ENCODE data around the gene SCYGR8.

The SCYGR8 gene

DNA sequence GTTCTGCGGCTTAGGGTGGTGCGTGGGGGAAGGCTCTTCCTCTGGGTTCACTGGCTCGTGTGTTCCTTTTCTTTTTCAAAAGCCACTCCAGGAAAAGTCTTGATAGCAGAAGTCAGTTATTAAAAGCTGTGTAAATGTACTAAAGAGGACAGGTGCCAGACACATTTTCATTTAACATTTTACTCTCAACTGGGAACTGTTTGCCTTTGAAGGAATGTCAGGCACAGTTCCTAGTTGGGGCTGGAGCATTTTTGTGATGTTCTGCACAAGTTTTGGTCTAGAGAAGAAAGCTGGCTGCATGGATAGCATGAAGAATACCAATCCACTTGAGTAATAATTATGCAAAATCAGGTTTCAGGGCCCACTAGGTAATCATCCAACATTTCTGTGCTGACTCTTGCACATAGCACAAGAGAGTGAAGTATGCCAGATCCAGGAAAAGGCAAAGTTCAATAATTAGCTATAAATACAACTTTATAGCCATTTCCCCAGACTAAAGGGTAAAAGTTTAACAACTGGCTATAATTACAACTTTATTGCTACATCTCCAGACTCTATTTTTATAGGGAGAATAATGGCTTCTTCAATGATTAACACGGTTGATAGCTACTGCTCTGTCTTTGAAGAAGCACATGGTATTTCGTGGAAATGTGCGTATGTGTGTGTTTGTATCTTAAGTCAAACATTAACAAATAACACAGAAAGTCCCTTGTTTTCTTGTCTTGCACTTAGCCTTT is 16.2 kb downstream of the SCYGR8 start:
- no peak for DNase-seq (ENCODE audit: low read depth)

DNA sequence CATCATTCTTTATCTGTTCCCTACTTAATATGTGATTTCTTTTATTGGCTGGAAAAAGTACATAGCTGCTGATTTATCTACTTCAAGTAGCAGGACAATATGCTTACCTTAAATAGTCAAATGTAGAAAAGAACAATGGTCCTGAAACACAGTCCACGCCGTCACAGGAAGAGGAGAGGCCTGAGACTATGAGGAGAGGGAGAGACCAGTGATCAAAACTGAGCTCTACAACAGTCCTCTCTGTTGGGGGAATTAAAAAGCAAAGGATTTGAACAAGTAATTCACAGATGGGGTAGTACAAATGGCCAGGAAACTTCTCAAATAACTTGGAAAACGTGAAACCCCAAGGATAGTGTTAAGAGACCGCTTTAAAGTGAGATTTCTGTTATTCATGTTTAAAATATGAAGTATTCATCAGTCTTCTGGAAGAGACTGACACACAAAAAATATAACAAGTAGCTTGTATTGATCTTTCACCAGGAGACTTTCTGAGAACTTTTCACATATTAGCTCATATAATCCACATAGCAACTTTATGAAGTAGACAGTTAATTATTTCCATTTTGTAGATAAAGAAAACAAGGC is 20.2 kb downstream of the SCYGR8 start:
- no peak for DNase-seq (ENCODE audit: low read depth)

DNA sequence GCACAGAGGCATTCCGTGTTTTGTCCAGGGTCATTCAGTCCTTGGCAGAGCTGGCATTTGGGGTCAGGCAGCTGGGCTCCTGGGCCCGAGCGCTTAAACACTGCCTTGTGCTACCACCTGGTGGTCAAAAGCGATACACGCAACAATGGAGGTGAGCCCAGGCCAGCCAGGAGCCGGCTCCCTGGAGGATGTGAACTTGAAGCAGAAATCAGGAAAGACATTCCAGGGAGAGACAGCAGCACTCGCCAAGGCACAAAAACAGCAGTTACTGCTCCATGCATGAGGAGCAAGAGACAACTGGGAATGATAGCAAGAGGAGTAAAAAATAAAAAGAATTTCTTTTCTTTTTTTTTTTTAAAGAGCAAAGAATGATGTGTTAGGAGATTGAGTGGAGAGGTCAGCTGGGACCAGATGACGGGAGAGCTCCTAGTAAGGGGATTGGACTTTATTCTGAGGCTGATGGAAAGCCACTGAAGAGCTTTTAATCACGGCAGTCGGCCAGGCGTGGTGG is 20.7 kb downstream of the SCYGR8 start:
- peak; percentile 38 for DNase-seq (ENCODE audit: low read depth)

DNA sequence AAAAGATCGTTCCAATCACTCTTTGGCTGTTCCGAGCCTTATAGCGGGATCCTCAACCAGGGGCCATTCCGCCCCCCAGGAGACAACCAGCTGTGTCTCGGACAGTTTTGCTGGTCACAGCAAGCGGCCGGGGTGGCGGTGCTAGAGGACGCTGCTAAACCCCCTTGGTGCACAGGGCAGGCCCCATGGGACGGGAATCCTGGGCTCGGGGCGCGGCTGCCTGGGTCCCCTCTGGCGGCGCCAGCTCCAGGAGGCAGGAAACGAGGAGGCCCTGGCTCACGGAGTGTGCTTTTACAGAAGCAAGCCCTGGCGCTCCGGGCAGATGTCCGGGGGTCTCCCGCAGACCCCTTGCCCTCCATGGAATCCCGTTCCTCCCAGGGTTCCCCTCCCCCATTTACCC is 22.1 kb downstream of the SCYGR8 start:
- DNase-seq (ENCODE audit: low read depth), result no peak

GRCh38 chr2:227772197-227772661 is 26.5 kb downstream of the SCYGR8 start:
- DNase-seq (ENCODE audit: low read depth), result no peak

- no peak for DNase-seq (ENCODE audit: low read depth)
Measured at GRCh38 chr2:227772932-227773331, 27.2 kb downstream of the SCYGR8 start.

DNA sequence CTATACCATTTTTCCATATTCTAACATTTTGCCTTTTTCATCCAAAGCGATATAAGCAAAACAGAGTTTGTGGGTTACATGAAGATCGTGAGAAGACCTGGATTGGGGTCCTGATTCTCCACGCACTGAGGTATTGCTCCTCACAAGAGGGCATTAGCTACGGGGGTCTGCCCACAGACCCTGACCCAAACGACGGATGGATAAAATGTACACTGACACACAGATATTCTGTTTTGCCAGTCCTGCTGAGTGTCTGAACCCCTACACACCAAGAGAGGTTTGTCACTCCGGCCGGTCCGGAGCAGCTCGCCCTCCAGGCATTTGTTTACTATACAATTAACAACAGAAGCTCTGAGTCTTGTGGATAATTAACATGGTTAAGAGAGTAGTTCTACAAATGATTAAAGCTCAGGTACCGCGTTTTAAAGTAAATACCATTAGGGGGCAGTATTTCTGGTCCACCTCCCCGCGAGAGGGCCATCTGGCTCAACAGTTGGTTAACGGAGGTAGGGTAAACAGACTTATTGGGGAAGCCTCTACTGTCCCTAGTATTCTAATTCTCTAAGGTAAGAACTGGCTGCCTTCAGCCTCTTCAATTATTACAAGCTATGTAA is 28.4 kb downstream of the SCYGR8 start:
- DNase-seq (ENCODE audit: low read depth), result no peak

DNA sequence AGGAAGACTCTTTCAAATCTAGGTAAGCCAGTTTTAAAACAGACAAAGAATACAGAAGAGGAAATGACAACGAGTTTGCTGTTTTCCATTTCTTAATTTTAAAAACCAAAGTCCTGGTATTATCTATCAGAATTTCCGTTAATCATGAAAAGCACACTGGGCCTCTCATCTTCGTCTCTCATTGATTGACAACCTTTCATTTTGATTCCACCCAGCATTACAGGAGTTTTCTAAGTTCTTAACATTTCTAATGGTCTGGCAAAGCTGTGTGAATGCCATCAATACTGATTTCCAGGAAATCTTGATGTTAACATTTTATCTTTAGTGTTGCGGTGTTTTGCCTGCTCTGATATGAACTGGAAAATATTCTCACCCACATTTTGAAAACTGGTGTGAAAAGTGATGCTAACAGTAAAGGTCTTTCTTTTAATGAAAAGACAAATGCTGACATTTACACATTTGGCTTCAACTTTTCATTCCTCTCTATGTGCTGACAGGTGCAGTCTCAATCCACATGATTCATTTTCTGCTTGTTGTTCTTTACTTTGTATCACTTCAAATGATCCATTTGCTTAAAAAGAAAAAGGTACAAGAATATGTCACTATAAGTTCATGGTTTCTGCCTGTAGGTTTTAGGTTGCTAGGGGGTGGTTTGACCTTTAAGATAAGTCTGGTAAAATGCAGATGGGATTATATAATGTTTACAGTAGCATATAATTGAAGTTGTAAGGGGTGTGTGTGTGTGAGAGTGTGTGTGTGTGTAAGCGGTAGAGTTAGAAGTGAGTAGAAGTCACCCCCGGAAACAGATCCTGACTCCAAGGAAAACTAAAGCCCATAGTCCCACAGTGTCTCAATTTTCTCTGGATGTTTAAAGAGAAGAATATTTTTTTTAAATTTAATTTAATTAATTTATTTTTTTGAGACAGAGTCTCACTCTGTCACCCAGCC is 29.5 kb downstream of the SCYGR8 start:
- no peak for DNase-seq (ENCODE audit: low read depth)

DNA sequence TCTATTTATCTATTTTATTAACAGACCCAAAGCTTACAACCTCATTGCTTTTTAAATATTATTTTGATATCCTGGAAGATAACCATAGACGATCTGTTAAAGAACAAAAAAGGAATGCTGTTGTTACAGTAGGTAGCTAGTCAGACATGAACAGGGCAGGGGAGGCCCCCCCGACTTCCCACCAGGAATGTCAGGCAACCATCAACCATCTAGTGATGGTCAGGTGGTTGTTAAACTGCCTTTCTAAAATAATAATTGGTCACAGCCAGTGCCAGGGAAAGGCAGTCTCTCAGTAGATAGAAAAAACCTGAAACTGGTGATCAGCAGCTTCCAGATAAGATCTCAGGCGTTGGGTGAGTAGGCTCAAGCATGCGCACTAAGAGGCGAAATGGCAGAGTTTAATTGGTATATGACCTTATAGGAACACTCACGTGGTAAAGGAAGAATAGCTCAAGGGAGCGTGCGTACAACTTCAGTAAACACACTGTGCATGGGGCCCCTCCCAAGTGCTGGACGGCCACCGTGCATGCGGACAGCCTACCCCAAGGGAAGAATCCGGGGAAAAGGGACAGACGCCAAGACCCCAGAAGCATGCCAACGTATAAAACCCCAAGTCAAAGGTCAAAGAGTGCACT is 35.4 kb downstream of the SCYGR8 start:
- DNase-seq (ENCODE audit: low read depth), result no peak

GRCh38 chr2:227781841-227782240 is 36.1 kb downstream of the SCYGR8 start:
- no peak for DNase-seq (ENCODE audit: low read depth)

DNA sequence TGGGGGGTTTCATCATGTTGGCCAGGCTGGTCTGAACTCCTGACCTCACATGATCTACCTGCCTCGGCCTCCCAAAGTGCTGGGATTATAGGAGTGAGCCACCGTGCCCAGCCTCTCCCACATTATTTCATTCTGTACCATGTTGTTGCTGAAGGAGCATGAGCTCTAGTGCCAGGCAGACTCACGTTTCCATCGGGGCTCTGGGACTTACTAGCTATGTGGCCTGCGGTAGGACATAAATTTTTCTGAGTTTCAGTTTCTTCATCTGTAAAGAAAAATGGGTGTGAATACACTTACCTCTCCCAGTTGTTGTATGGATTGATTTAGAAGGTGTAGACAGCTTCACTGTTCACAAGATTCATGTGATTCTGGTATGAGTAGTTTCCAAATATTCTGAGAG is 37.1 kb downstream of the SCYGR8 start:
- no peak for DNase-seq (ENCODE audit: low read depth)

- no peak for DNase-seq (ENCODE audit: low read depth)
Measured at GRCh38 chr2:227783404-227784138, 37.9 kb downstream of the SCYGR8 start.

DNA sequence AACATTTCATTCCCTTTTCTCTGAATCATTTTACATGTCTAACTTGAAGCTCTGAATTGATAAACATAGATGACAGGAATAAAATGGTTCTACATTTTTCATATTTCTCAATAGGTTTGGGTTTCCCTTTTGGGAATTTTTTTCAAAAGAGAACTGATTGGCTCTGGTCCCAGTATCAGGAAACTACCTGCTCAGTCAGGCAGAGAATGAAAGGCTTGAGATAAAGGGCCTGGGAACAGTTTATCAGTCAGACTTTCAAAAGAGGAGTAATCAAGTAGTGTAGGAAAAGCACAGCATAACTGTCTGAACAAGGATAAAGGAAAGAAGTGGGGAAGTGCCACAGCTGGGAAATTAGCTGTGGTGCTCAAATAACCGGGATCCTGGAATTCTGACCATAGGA is 39.6 kb downstream of the SCYGR8 start:
- DNase-seq (ENCODE audit: low read depth), result no peak

GRCh38 chr2:227788561-227789018 is 42.9 kb downstream of the SCYGR8 start:
- no peak for DNase-seq (ENCODE audit: low read depth)

GRCh38 chr2:227789803-227790202 is 44.1 kb downstream of the SCYGR8 start:
- DNase-seq (ENCODE audit: low read depth), result no peak

DNA sequence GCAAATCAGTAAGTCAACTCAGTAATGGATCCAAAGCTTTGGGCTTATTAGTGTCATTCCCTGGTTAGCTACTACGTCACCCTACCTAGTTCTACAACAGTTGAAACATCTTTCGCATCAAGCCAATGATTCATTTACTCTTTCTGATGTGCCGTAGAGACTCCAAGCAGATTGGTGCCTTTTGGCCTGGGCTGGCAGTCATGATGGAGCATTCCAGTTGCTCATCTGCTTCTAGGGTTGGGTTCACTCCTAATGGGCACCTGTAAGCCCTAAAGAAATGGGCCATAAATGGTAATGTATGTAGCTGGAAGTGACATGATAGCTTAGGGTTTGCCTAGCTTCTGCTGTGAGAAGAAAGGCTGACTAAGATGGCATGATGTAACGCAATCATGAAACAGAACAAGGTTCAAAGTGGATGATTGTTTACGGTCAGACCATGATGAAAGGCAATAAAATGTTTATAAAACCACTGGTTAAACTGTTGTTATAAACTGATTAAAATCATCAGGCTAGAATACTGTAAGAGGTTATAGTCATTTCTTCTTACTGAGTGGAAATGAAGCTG is 47.5 kb downstream of the SCYGR8 start:
- no peak for DNase-seq (ENCODE audit: low read depth)
